ENCODE data around the gene CTIF.
"Not testable (repeated sequence)": the region's sequence is repeated elsewhere in the genome, so short reads cannot be mapped to it uniquely, and the experiment has no call there.

CTIF gene

GRCh38 chr18:48644029-48644428, 105.2 kb downstream of the CTIF start:
- no peak for DNase-seq (ENCODE audit: low spot score)

- DNase-seq (ENCODE audit: low spot score) = no peak
Measured at GRCh38 chr18:48645427-48646002, 106.7 kb downstream of the CTIF start.

GRCh38 chr18:48646976-48647375, 108.1 kb downstream of the CTIF start:
- DNase-seq (ENCODE audit: low spot score) = no peak

- DNase-seq (ENCODE audit: low spot score) = no peak
Measured at GRCh38 chr18:48649231-48649630, 110.4 kb downstream of the CTIF start.

- not testable (repeated sequence) for DNase-seq (ENCODE audit: low spot score)
Measured at GRCh38 chr18:48654591-48654990, 115.8 kb downstream of the CTIF start.

GRCh38 chr18:48655508-48655907, 116.7 kb downstream of the CTIF start:
- no peak for DNase-seq (ENCODE audit: low spot score)

GRCh38 chr18:48656176-48656575, 117.3 kb downstream of the CTIF start:
- DNase-seq (ENCODE audit: low spot score) = no peak

GRCh38 chr18:48656582-48656981, 117.8 kb downstream of the CTIF start:
- DNase-seq (ENCODE audit: low spot score) = no peak

GRCh38 chr18:48657447-48658120, 118.8 kb downstream of the CTIF start:
- DNase-seq (ENCODE audit: low spot score) = no peak

GRCh38 chr18:48658721-48659120, 119.9 kb downstream of the CTIF start:
- DNase-seq (ENCODE audit: low spot score) = no peak

GRCh38 chr18:48659188-48660009, 120.6 kb downstream of the CTIF start:
- DNase-seq (ENCODE audit: low spot score) = no peak

- DNase-seq (ENCODE audit: low spot score) = no peak
Measured at GRCh38 chr18:48660346-48661228, 121.8 kb downstream of the CTIF start.

GRCh38 chr18:48661421-48661820, 122.6 kb downstream of the CTIF start:
- DNase-seq (ENCODE audit: low spot score) = no peak

- DNase-seq (ENCODE audit: low spot score) = no peak
Measured at GRCh38 chr18:48662011-48662661, 123.3 kb downstream of the CTIF start.

GRCh38 chr18:48663096-48663930, 124.5 kb downstream of the CTIF start:
- no peak for DNase-seq (ENCODE audit: low spot score)

GRCh38 chr18:48663931-48664847, 125.4 kb downstream of the CTIF start:
- DNase-seq (ENCODE audit: low spot score) = peak; percentile 55

GRCh38 chr18:48665654-48666053, 126.8 kb downstream of the CTIF start:
- DNase-seq (ENCODE audit: low spot score) = no peak

GRCh38 chr18:48666613-48667012, 127.8 kb downstream of the CTIF start:
- DNase-seq (ENCODE audit: low spot score) = no peak
